Measurements from ENCODE around the gene FRMD8. TPM values are rescaled to one million over a fixed set of nuclear protein-coding genes. Genes with fewer than 3 reads are reported as not detected.

FRMD8 gene
- total and polyA plus RNA-seq, 9 of the 15 experiments (the other 6 are each of a cell fraction or from before 2014, with no cell fraction given), result 4.5 to 54.5 (median 15.8) TPM

DNA sequence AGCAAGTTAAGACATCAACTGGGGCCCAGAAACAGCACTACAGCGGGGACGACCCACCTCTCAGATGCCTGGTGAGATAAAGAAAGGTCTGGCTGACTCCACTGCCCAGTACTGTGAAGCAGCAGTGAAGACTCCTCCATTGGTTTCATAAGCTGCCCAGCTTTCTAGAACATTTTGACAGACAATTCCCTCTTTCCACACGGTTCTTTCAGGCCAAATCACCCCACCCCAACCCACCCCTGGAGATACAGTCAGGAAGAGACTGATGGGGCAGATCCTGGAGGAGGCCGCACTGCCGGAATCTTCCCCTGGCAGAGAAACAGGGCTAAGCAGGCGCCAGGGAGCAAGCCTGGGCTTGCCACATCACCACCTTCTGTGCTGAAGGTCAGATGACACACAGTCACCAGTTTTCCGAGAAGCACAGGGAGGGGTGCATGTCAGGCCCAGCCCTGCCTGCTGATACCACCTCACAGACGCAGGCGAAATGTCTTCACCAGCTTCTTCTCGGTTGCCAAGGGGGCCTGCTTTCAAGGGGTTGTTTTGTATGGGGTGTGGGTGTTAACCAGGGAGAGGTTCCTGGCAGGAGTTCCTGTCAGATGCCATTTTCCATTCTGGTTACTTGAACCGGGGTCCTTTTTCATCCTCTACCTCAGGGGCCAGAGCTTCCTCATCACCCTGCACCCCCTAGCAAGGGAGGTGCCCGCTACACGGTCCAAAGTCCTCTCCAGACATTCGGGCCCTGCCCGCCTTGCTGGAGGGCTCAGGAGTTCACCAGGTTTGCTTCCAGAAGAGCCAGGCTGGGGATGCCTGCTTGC lies 34.7 kb downstream of the FRMD8 start (continued):
- TF ChIP-seq, protein P1, sequence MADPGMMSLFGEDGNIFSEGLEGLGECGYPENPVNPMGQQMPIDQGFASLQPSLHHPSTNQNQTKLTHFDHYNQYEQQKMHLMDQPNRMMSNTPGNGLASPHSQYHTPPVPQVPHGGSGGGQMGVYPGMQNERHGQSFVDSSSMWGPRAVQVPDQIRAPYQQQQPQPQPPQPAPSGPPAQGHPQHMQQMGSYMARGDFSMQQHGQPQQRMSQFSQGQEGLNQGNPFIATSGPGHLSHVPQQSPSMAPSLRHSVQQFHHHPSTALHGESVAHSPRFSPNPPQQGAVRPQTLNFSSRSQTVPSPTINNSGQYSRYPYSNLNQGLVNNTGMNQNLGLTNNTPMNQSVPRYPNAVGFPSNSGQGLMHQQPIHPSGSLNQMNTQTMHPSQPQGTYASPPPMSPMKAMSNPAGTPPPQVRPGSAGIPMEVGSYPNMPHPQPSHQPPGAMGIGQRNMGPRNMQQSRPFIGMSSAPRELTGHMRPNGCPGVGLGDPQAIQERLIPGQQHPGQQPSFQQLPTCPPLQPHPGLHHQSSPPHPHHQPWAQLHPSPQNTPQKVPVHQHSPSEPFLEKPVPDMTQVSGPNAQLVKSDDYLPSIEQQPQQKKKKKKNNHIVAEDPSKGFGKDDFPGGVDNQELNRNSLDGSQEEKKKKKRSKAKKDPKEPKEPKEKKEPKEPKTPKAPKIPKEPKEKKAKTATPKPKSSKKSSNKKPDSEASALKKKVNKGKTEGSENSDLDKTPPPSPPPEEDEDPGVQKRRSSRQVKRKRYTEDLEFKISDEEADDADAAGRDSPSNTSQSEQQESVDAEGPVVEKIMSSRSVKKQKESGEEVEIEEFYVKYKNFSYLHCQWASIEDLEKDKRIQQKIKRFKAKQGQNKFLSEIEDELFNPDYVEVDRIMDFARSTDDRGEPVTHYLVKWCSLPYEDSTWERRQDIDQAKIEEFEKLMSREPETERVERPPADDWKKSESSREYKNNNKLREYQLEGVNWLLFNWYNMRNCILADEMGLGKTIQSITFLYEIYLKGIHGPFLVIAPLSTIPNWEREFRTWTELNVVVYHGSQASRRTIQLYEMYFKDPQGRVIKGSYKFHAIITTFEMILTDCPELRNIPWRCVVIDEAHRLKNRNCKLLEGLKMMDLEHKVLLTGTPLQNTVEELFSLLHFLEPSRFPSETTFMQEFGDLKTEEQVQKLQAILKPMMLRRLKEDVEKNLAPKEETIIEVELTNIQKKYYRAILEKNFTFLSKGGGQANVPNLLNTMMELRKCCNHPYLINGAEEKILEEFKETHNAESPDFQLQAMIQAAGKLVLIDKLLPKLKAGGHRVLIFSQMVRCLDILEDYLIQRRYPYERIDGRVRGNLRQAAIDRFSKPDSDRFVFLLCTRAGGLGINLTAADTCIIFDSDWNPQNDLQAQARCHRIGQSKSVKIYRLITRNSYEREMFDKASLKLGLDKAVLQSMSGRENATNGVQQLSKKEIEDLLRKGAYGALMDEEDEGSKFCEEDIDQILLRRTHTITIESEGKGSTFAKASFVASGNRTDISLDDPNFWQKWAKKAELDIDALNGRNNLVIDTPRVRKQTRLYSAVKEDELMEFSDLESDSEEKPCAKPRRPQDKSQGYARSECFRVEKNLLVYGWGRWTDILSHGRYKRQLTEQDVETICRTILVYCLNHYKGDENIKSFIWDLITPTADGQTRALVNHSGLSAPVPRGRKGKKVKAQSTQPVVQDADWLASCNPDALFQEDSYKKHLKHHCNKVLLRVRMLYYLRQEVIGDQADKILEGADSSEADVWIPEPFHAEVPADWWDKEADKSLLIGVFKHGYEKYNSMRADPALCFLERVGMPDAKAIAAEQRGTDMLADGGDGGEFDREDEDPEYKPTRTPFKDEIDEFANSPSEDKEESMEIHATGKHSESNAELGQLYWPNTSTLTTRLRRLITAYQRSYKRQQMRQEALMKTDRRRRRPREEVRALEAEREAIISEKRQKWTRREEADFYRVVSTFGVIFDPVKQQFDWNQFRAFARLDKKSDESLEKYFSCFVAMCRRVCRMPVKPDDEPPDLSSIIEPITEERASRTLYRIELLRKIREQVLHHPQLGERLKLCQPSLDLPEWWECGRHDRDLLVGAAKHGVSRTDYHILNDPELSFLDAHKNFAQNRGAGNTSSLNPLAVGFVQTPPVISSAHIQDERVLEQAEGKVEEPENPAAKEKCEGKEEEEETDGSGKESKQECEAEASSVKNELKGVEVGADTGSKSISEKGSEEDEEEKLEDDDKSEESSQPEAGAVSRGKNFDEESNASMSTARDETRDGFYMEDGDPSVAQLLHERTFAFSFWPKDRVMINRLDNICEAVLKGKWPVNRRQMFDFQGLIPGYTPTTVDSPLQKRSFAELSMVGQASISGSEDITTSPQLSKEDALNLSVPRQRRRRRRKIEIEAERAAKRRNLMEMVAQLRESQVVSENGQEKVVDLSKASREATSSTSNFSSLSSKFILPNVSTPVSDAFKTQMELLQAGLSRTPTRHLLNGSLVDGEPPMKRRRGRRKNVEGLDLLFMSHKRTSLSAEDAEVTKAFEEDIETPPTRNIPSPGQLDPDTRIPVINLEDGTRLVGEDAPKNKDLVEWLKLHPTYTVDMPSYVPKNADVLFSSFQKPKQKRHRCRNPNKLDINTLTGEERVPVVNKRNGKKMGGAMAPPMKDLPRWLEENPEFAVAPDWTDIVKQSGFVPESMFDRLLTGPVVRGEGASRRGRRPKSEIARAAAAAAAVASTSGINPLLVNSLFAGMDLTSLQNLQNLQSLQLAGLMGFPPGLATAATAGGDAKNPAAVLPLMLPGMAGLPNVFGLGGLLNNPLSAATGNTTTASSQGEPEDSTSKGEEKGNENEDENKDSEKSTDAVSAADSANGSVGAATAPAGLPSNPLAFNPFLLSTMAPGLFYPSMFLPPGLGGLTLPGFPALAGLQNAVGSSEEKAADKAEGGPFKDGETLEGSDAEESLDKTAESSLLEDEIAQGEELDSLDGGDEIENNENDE (IDR thresholded peaks at IDR 0.05; ENCODE audit: low read depth, low read length), result no peak
- TF ChIP-seq, protein P2, sequence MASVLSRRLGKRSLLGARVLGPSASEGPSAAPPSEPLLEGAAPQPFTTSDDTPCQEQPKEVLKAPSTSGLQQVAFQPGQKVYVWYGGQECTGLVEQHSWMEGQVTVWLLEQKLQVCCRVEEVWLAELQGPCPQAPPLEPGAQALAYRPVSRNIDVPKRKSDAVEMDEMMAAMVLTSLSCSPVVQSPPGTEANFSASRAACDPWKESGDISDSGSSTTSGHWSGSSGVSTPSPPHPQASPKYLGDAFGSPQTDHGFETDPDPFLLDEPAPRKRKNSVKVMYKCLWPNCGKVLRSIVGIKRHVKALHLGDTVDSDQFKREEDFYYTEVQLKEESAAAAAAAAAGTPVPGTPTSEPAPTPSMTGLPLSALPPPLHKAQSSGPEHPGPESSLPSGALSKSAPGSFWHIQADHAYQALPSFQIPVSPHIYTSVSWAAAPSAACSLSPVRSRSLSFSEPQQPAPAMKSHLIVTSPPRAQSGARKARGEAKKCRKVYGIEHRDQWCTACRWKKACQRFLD (CRISPR knock-in tag; IDR thresholded peaks at IDR 0.05), result no peak
- TF ChIP-seq ZSCAN32 (CRISPR knock-in tag; IDR thresholded peaks at IDR 0.05), result 0 out of 2 replicates have a peak, but pooled peaks have one; percentile 15
- TF ChIP-seq ZNF146 (CRISPR knock-in tag; IDR thresholded peaks at IDR 0.05; ENCODE audit: unreplicated experiment), result no peak
- TF ChIP-seq RCOR1 (IDR thresholded peaks at IDR 0.05; ENCODE audit: borderline replicate concordance in 1 of 2, low read depth in 2 of 2, low read length in 2 of 2), result peak in 1 of 2 experiments; percentile 41; a peak in 1 of 4 replicates
- TF ChIP-seq NRF1 (conservative IDR thresholded peaks at IDR 0.05 in 1 of 2, IDR thresholded peaks at IDR 0.05 in 1 of 2), result no peak; a peak in 1 of 4 replicates
- TF ChIP-seq, protein P3, sequence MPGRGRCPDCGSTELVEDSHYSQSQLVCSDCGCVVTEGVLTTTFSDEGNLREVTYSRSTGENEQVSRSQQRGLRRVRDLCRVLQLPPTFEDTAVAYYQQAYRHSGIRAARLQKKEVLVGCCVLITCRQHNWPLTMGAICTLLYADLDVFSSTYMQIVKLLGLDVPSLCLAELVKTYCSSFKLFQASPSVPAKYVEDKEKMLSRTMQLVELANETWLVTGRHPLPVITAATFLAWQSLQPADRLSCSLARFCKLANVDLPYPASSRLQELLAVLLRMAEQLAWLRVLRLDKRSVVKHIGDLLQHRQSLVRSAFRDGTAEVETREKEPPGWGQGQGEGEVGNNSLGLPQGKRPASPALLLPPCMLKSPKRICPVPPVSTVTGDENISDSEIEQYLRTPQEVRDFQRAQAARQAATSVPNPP (IDR thresholded peaks at IDR 0.05; ENCODE audit: borderline replicate concordance, insufficient read depth, insufficient read length), result no peak
- no peak for TF ChIP-seq SREBF2 (CRISPR knock-in tag; IDR thresholded peaks at IDR 0.05)
- no peak for TF ChIP-seq PHF8 (IDR thresholded peaks at IDR 0.05; ENCODE audit: borderline replicate concordance, low read length)
- TF ChIP-seq L3MBTL2 (IDR thresholded peaks at IDR 0.05), result no peak
- no peak for TF ChIP-seq KDM1A (IDR thresholded peaks at IDR 0.05)
- TF ChIP-seq ZNF431 (CRISPR knock-in tag; IDR thresholded peaks at IDR 0.05), result no peak

Measured in K562 (cell line).